Activated CD4-positive, alpha-beta T cell treated with anti-CD3 and anti-CD28 coated beads, Interleukin-2, amount 50 U/mL, for 48 hours (primary cell): ENCODE results near the gene HSPB7.
"Not testable (repeated sequence)": the region's sequence is repeated elsewhere in the genome, so short reads cannot be mapped to it uniquely, and the experiment has no call there.

Experiments used
- DNase-seq, 2 experiments: peaks; one replicate each; pipeline ENCODE4 v3.0.0-alpha.2; 2020

Gene HSPB7

DNA sequence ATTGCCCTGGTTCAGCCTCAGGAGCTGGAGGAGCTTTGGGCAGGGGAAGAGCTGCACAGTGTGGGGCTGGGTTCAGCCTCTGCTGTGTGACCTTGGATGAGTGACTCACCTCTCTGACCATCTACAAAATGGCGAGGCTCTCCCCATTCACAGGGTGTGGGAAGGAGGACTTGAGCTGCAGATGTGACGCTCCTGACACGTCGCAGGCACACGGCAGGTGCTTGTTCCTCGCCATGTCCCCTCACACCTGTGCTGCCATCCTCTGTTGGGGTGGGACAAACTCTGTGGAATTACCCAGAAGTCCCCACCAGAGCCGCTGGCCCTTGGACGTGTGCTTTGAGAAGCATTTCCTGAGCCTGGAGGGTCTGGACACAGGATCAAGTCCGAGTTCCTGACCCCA, 3.0 kb upstream of the HSPB7 start:
- DNase-seq = not testable (repeated sequence)

DNA sequence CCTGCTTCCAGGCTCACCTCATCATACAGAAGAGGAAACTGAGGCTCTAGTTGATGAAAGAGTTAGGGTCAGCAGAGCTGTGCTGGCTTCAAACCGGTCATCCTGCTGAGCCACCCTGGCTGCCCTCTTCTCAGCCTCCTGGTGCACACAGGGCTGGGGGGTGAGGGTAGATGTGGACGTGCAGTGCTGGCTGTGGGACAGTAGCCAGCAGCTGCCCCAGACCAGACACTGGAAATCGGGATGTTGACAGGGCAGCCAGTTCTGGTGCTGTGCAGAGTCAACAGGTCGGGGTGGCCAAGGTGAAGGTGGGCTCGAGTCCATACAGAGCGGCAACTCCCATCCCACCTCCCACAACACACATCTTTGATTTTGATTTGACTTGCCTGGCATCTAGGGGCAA, 2.5 kb upstream of the HSPB7 start:
- no peak for DNase-seq

GRCh38 chr1:16019644-16020277, 1.9 kb upstream of the HSPB7 start:
- no peak for DNase-seq

DNA sequence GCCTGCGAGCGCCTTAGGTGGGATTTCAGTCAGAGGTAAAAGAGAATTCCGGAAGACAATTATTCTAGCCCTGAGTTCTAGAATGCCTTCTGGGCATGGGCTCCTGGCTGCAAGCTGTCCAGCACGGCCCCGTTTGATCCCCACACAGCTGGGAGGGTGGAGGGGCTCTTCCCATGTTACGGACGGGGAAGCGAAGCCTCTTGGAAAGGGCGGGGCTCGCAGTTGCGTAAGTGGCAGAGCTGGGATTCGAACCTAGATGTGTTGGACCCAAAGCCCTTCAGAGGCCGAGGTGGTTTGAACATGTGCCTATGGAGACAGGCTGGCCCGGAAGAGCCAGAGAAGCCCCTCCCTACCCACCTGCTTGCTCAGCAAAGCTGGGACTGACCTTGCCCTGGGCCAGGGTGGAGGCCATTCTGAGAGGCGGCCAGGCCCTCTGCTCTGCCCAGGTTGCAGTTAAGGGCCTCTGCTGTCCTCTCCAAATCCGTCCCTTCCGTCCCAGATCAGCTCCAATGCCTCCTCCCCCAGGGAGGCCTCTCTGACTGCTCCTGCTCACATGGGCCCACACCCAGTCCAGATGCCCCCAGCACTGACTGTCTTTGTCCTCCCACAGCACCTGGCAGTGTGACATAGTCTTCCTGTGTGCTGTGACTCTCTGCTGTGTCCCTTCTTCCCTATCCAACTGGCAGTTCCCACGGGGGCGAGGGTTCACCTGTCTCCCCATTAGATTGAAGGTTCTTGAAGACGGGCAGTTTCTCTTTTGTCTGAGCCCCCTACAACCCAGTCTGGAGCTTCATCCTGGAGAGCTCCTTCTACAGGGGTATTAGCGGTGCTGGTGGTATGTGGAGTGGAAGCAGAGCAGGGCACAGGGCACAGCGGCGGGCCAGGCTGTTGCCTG, 1.2 kb upstream of the HSPB7 start:
- DNase-seq = no peak

- DNase-seq = no peak
Observed at GRCh38 chr1:16018308-16018707, 465 bp upstream of the HSPB7 start.

GRCh38 chr1:16017076-16017460, 775 bp downstream of the HSPB7 start:
- no peak for DNase-seq

GRCh38 chr1:16015960-16016901, 1.6 kb downstream of the HSPB7 start:
- DNase-seq = no peak

- no peak for DNase-seq
Observed at GRCh38 chr1:16015491-16015890, 2.4 kb downstream of the HSPB7 start.

- DNase-seq = peak in 1 of 2 experiments; percentile 34
Observed at GRCh38 chr1:16014509-16015482, 3.0 kb downstream of the HSPB7 start.

DNA sequence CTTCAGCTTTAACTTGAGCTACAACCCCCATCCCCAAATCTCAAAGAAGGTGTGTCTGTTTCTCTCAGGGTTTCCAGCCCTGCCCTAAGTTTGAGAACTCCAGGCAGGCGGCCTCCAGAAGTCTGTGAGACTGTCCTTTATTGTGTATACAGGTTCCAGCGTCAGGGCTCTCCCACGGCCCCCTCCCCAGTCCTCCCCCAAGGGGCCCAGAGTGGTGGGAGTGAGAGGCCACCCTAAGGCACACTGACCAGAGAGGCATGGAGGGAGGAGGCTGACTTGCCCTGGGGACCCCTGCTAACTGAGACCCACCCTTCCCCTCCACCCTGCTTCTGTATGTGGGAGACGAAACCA, 4.0 kb downstream of the HSPB7 start:
- DNase-seq = no peak

- DNase-seq = peak; percentile 39 to 52
Observed at GRCh38 chr1:16013220-16013907, 4.5 kb downstream of the HSPB7 start.

- peak; percentile 37 to 50 for DNase-seq
Observed at GRCh38 chr1:16012590-16013219, 5.1 kb downstream of the HSPB7 start.

GRCh38 chr1:16011936-16012589, 5.8 kb downstream of the HSPB7 start:
- no peak for DNase-seq

DNA sequence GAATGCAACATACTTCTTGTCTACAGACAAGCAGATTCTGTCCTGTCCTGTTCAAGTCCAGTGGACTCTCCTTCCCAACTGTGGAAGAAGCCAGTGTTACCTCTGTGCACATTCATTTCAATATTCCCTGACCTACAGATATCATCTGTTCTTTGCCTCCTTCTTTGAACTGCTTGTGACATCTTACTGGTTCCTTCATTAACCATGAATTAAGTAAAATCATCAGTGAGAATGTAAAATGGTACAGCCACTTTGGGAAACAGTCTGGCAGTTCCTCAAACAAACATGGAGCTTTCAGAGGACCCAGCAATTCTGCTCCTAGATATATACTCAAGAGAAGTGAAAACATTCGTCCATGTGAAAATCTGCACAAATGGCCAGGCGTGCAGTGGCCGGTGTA, 7.0 kb downstream of the HSPB7 start:
- DNase-seq = no peak

DNA sequence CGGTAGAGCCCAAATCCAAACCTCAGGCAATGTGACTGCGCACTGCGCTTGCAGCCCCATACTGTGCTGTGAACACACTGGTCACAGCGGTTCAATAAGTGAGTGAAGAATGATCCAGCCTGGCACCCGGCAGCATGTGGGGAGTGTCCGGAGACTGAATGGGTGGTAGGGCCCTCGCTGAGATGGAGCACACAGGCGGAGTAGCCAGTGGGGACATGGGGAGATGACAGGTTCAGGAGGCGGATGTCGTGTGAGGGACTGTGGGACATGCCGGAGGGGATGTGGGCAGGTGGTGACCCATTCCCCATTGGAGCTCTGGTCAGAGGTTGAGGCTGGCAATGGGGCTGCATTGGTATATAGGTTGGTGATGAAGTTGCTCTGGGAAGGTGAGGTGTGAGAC, 8.2 kb downstream of the HSPB7 start:
- no peak for DNase-seq

DNA sequence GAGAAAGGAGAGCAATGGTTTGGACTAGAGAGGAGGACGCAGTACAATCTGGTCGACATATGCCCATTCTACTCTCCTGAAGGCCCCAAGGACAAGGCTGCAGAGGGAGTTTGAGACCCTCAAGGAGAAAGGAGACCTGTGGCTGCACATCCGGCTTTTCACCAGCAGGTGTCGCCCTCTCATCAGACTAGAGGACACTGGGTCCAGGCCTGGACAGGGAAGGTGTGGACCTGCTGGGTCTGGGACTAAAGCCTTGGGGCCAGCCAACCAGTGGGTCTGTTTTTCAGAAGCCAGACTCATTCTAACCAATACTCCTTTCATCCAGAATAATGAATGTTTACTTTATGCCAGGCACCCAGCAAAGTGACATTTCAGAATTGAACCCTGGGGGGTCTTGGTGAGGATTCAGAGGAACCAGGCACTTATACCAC, 8.8 kb downstream of the HSPB7 start:
- peak; percentile 80 to 86 for DNase-seq

DNA sequence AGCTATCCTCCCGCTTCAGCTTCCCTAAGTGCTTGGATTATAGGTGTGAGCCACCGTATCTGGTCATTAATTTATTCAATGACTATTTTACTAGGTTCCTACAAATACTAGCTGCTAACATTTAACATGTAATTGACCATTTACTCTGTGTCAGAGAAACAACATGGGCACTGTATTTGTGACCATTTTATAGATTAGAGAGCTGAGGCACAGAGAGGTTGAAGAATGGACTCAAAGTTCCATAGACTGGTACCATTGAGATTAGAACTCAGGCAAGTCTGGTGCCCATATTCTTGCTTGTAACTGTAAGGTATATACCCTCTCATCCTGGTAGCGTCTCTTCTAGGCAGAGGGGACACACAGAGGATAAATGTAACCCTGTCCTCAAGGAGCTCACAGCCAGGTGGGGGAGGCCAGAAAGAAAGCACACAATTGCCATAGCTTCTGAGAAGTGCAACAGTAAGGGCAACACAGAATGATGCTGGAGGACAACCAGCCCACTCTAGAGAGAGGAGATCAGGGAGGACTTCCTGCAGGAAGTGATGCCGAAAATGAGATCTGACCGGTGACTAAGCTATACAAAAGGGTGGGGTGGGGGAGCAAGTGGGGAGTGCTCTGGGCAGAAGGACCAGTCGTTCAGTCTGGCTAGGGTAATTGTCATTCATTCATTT, 10.0 kb downstream of the HSPB7 start:
- DNase-seq = no peak

DNA sequence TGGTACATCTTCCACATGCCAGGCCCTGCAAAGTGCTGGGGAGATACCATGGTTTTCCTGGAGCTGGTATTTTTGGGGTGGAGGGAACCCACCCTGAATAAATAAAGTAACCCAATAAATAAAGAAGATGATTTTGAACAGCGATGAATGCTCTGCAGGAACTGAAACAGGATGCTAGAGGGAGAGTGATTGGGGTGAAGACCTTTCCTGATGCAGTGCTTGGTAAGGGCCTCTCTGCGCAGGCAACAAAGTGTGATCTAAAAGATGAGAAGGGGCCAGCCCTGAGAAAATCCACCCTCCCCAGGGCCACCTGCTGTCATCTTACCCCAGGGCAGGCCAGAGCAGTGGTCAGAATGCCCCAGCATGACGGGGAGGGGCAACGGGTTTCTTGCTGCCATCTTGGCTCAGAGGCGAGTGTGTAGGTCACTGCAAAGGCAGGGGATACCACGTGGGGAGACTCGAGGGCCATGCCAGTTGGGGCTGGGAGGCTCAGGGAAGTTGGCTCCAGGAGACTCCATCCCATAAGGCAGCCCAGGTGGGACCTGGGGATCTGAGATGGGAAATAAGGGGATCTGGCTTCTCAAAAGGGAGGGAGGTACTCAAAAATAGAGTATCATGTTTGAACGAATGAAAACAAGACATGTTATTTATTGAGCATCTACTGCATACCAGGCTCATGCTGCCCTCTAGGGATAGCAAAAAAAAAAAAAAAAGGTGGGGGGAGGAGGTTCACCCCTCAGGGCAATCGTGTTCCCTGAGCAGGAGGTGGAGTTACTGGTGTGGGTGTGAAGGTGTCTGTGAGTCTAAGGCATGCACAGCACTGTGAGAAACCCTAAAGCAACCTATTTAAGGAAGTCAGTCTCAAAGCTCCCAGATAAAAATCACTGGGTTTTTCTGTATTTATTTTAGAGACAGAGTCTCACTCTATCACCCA, 11.0 kb downstream of the HSPB7 start:
- peak; percentile 18 to 24 for DNase-seq

DNA sequence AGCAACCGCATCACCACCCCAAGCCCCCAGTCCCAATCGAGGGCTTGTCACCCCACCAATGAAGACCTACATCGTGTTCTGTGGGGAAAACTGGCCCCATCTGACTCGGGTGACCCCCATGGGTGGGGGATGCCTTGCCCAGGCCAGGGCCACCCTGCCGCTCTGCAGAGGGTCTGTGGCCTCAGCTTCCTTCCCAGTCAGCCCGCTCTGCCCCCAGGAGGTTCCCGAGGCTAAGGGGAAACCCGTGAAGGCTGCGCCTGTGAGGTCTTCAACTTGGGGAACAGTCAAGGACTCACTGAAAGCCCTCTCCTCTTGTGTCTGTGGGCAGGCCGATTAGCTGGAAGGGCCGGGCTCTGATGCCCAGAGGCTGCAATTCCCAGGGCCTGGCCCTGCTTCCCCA, 11.8 kb downstream of the HSPB7 start:
- DNase-seq = no peak
